ENCODE data around the gene MSANTD4. TPM values are rescaled to one million over a fixed set of nuclear protein-coding genes. Genes with fewer than 3 reads are reported as not detected.
A peak's percentile ranks its signal among the peaks of the same experiment; 100 is the strongest.

MSANTD4 gene
- total and polyA plus RNA-seq, 2 donors, result 7.9 to 15.8 TPM

DNA sequence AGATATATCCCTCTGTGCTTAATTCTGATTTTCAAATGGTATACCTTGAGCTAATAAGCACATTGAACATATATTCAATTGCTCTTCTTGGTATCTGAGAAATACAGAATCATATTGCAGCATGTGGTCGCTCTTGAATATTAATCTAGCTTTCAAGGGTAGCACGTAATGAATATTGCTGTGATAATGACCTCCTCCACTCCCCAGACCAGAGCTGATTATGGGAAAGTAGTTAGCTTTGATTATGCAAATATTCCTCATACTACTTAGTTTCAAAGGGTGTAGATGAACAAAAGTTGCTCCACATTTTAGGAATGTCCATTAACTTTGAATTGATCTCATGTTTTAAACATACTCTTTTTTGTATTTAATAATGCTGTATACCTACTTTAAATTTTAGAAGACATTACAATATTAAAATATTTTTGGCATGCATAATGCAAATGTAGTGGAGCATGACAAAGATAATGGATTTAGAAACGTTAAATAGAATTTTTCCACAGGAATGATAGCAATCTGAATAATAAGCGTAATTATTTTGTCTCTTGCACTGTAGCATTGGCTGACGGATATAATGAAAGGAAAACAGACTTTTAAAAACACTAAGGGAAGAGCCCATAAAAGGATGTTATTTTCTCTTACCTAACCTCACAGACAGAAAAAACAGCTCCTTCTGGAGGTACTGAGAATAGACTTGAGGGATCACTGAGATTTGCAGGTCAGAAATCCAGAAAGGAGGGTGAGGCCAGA is 27.9 kb upstream of the MSANTD4 start:
- H3K36me3 ChIP-seq (ENCODE audit: control insufficient read depth in 2 of 2, insufficient read depth in 2 of 2, low read length in 1 of 2), result no peaks in the 10 kb centered on the region
- H3K4me1 ChIP-seq (ENCODE audit: control insufficient read depth in 2 of 2, insufficient read depth in 2 of 2, low read length in 2 of 2), result no peaks in the 10 kb centered on the region
- 91% methylated on average over 5 of the region's 5 CpGs for WGBS

GRCh38 chr11:106047631-106048030 is 25.6 kb upstream of the MSANTD4 start:
- Histone ChIP-seq H3K27me3 (ENCODE audit: control insufficient read depth in 2 of 2, insufficient read depth in 1 of 2, low read length in 1 of 2) (no peaks in the 10 kb centered on the region), H3K4me3 (ENCODE audit: low read length in 2 of 2) (no peak overlapping the region), H3K4me1 (ENCODE audit: control insufficient read depth in 2 of 2, insufficient read depth in 2 of 2, low read length in 2 of 2) (no peaks in the 10 kb centered on the region), H3K9me3 (ENCODE audit: control insufficient read depth in 2 of 2, insufficient read depth in 1 of 2, low read length in 1 of 2) (no peaks in the 10 kb centered on the region), H3K27ac (ENCODE audit: low read depth in 1 of 2, low read length in 1 of 2) (no peak overlapping the region), H3K36me3 (ENCODE audit: control insufficient read depth in 2 of 2, insufficient read depth in 2 of 2, low read length in 1 of 2) (no peaks in the 10 kb centered on the region)
- no peak for DNase-seq (ENCODE audit: low read depth in 6 of 9, low spot score in 9 of 9)

More for the DNA sequence above, 27.9 kb upstream of the MSANTD4 start:
- H3K27ac ChIP-seq (ENCODE audit: low read depth in 1 of 2, low read length in 1 of 2), result no peak overlapping the region
- DNase-seq (ENCODE audit: low read depth in 6 of 9, low spot score in 9 of 9), result no peak
- no peak overlapping the region for H3K4me3 ChIP-seq (ENCODE audit: low read length in 2 of 2)
- H3K9me3 ChIP-seq (ENCODE audit: control insufficient read depth in 2 of 2, insufficient read depth in 1 of 2, low read length in 1 of 2), result no peaks in the 10 kb centered on the region
- H3K27me3 ChIP-seq (ENCODE audit: control insufficient read depth in 2 of 2, insufficient read depth in 1 of 2, low read length in 1 of 2), result no peaks in the 10 kb centered on the region

DNA sequence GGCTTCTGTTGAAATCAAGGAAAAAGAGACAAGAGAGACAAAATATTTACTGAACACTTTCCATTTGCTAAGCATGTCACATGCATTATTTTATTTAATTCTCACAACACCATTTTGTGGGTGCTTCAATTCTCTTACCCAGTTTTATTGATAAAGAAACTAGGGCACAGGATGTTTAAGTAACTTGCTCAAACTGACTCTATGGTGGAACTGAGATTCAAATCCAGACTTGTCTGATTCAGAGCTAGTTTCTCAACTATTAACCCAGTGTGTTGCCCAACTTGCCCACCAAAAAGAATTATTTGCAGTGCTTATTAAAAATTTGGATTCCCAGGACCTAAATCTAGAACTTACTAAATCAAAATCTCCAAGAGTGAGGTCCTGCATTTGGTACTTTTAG is 21.5 kb upstream of the MSANTD4 start:
- Histone ChIP-seq H3K9me3 (ENCODE audit: control insufficient read depth in 2 of 2, insufficient read depth in 1 of 2, low read length in 1 of 2) (no peaks in the 10 kb centered on the region), H3K27ac (ENCODE audit: low read depth in 1 of 2, low read length in 1 of 2) (no peak overlapping the region), H3K27me3 (ENCODE audit: control insufficient read depth in 2 of 2, insufficient read depth in 1 of 2, low read length in 1 of 2) (no peaks in the 10 kb centered on the region), H3K4me3 (ENCODE audit: low read length in 2 of 2) (no peak overlapping the region), H3K36me3 (ENCODE audit: control insufficient read depth in 2 of 2, insufficient read depth in 2 of 2, low read length in 1 of 2) (no peaks in the 10 kb centered on the region), H3K4me1 (ENCODE audit: control insufficient read depth in 2 of 2, insufficient read depth in 2 of 2, low read length in 2 of 2) (no peaks in the 10 kb centered on the region)
- no peak for DNase-seq (ENCODE audit: low read depth in 6 of 9, low spot score in 9 of 9)

- no peaks in the 10 kb centered on the region for H3K36me3 ChIP-seq (ENCODE audit: control insufficient read depth in 2 of 2, insufficient read depth in 2 of 2, low read length in 1 of 2)
- no peak overlapping the region for H3K27ac ChIP-seq (ENCODE audit: low read depth in 1 of 2, low read length in 1 of 2)
- DNase-seq (ENCODE audit: low read depth in 6 of 9, low spot score in 9 of 9), result no peak
- H3K27me3 ChIP-seq (ENCODE audit: control insufficient read depth in 2 of 2, insufficient read depth in 1 of 2, low read length in 1 of 2), result no peaks in the 10 kb centered on the region
- H3K9me3 ChIP-seq (ENCODE audit: control insufficient read depth in 2 of 2, insufficient read depth in 1 of 2, low read length in 1 of 2), result no peaks in the 10 kb centered on the region
- H3K4me1 ChIP-seq (ENCODE audit: control insufficient read depth in 2 of 2, insufficient read depth in 2 of 2, low read length in 2 of 2), result no peaks in the 10 kb centered on the region
- WGBS, result 91% methylated on average over 2 of the region's 2 CpGs
- no peak overlapping the region for H3K4me3 ChIP-seq (ENCODE audit: low read length in 2 of 2)
Measured at GRCh38 chr11:106032861-106033260, 10.8 kb upstream of the MSANTD4 start.

- Histone ChIP-seq H3K4me3 (ENCODE audit: low read length in 2 of 2) (no peak overlapping the region), H3K36me3 (ENCODE audit: control insufficient read depth in 2 of 2, insufficient read depth in 2 of 2, low read length in 1 of 2) (no peaks in the 10 kb centered on the region), H3K9me3 (ENCODE audit: control insufficient read depth in 2 of 2, insufficient read depth in 1 of 2, low read length in 1 of 2) (no peaks in the 10 kb centered on the region), H3K27ac (ENCODE audit: low read depth in 1 of 2, low read length in 1 of 2) (no peak overlapping the region), H3K4me1 (ENCODE audit: control insufficient read depth in 2 of 2, insufficient read depth in 2 of 2, low read length in 2 of 2) (no peaks in the 10 kb centered on the region), H3K27me3 (ENCODE audit: control insufficient read depth in 2 of 2, insufficient read depth in 1 of 2, low read length in 1 of 2) (no peaks in the 10 kb centered on the region)
- DNase-seq (ENCODE audit: low read depth in 6 of 9, low spot score in 9 of 9), result no peak
- WGBS, result 77% methylated on average over 3 of the region's 3 CpGs
Measured at GRCh38 chr11:106031936-106032335, 9.9 kb upstream of the MSANTD4 start.

DNA sequence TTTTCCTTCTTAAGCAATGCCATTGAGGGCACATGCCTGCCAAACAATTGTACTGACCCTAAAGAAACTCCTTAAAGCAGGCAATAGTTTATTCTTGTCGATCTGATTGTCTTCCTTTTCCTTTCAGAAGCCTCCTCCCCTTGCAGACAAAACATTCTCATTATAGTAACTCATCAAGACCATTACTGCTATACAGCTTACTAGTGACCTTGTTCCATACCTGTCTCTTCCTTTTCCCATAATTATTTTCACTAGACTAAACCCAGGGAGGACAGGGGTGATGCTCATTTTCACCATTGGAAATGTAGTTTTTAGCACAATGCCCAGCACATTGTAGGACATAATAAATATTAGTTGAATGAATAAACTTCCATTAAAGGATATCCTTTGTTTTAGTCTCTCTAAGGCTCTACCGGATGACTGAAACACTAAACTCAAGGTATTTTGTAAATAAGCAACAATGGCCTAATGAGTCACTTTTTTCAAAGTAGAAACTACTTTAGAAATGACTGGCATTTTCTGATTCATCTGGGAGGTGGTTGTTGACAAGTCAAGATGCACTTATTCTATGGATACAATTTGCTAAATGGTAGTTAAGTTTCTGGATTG is 9.3 kb upstream of the MSANTD4 start:
- Histone ChIP-seq H3K4me1 (ENCODE audit: control insufficient read depth in 2 of 2, insufficient read depth in 2 of 2, low read length in 2 of 2) (no peaks in the 10 kb centered on the region), H3K36me3 (ENCODE audit: control insufficient read depth in 2 of 2, insufficient read depth in 2 of 2, low read length in 1 of 2) (no peaks in the 10 kb centered on the region), H3K27me3 (ENCODE audit: control insufficient read depth in 2 of 2, insufficient read depth in 1 of 2, low read length in 1 of 2) (no peaks in the 10 kb centered on the region), H3K27ac (ENCODE audit: low read depth in 1 of 2, low read length in 1 of 2) (no peak overlapping the region), H3K4me3 (ENCODE audit: low read length in 2 of 2) (no peak overlapping the region), H3K9me3 (ENCODE audit: control insufficient read depth in 2 of 2, insufficient read depth in 1 of 2, low read length in 1 of 2) (no peaks in the 10 kb centered on the region)
- DNase-seq (ENCODE audit: low read depth in 6 of 9, low spot score in 9 of 9), result no peak
- 53% methylated on average over 2 of the region's 2 CpGs for WGBS

DNA sequence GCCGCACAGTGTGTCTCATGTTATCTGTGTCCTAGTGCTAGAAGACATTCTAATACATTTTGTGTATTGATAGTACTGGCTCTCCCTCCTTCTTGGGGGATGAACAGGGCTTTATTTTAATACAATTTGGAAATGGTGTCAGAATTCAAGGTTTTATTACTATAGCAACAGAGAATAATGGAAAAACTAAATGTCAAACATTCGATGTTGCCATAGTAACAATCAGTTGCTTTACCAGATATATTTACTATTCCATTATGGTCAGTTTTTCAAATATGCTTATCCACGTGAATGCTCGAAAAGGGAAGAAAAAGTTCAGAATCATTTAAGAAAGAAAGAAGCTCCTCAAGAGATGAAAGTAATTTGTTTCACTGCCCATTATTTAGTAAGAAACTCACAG is 8.6 kb upstream of the MSANTD4 start:
- DNase-seq (ENCODE audit: low read depth in 6 of 9, low spot score in 9 of 9), result no peak
- H3K27ac ChIP-seq (ENCODE audit: low read depth in 1 of 2, low read length in 1 of 2), result no peak overlapping the region
- no peaks in the 10 kb centered on the region for H3K4me1 ChIP-seq (ENCODE audit: control insufficient read depth in 2 of 2, insufficient read depth in 2 of 2, low read length in 2 of 2)

DNA sequence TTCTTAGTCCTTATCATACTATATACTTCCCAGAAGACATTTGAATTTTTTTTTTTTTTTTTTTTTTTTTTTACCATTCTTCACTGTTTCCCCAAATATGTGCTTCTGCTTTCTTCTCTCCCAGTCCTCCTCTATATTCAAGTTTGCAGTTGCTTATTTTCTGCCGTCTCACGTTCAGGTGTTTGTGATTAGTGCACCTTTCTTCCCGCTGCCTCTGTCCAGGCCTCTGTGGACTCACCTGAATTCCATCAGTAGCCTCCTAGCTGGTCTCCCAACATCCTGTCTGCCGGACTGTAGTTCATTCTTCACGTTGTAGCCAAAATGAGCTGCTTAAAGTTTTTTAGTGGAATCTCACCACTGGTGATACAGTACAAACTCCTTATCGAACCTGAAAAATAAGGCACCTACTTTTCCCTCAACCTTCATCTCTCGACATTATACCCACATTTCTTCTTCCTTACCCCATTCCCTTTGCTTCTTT is 795 bp upstream of the MSANTD4 start:
- WGBS, result 97% methylated on average over 7 of the region's 7 CpGs
- Histone ChIP-seq H3K9me3 (ENCODE audit: control insufficient read depth in 2 of 2, insufficient read depth in 1 of 2, low read length in 1 of 2) (no peaks in the 10 kb centered on the region), H3K36me3 (ENCODE audit: control insufficient read depth in 2 of 2, insufficient read depth in 2 of 2, low read length in 1 of 2) (no peaks in the 10 kb centered on the region), H3K4me3 (ENCODE audit: low read length in 2 of 2) (peak overlapping the region; percentile 90 to 94), H3K4me1 (ENCODE audit: control insufficient read depth in 2 of 2, insufficient read depth in 2 of 2, low read length in 2 of 2) (peaks cover 3 to 5% of the 10 kb centered on the region in 2 donors), H3K27ac (ENCODE audit: low read depth in 1 of 2, low read length in 1 of 2) (peak overlapping the region in 1 of 2 donors; percentile 75), H3K27me3 (ENCODE audit: control insufficient read depth in 2 of 2, insufficient read depth in 1 of 2, low read length in 1 of 2) (no peaks in the 10 kb centered on the region)
- peak in 2 of 9 donors; percentile 2 to 18 for DNase-seq (ENCODE audit: low read depth in 6 of 9, low spot score in 9 of 9)

More for the DNA sequence above, 8.6 kb upstream of the MSANTD4 start:
- Histone ChIP-seq H3K27me3 (ENCODE audit: control insufficient read depth in 2 of 2, insufficient read depth in 1 of 2, low read length in 1 of 2) (no peaks in the 10 kb centered on the region), H3K4me3 (ENCODE audit: low read length in 2 of 2) (no peak overlapping the region), H3K36me3 (ENCODE audit: control insufficient read depth in 2 of 2, insufficient read depth in 2 of 2, low read length in 1 of 2) (no peaks in the 10 kb centered on the region), H3K9me3 (ENCODE audit: control insufficient read depth in 2 of 2, insufficient read depth in 1 of 2, low read length in 1 of 2) (no peaks in the 10 kb centered on the region)
- WGBS, result 84% methylated on average over 4 of the region's 4 CpGs

DNA sequence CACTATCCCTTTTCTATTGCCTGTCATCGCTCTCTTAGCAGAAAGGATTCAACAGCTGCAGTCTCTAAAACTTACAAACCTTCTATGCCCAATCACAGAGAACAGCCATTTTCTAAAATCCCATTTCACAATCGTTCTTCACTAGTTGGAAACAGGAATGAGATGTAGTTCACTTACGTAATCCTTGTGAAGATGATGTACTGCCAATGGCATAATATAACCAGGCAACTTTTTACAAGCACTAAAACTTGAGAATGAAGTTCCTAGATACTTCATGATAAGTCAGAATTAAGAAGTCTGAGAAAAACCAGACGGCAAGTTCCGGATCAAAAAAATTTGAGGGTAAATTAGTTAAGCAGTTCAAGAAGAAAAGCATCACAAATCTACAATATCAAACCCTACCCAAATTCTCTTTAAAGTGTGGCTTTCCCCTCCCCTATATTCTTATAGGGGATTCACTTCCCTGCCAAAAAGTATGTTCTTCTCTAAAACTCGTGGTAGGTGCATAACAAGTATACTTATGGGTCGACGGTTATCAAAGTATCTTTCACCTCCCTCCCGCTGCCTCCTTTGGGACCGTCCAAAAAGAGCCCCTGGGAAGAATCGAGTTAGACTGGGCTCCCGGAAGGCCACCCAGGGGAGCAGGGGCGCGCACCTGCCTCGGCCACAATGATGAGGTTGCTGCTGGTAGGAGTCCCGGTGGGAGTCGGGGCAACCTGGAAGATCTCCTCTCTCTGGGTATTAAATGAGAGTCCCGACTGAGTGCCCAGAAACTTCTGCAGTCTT is 666 bp downstream of the MSANTD4 start:
- WGBS, result 25% methylated on average over 18 of the region's 18 CpGs

More for the DNA sequence above, 666 bp downstream of the MSANTD4 start:
- Histone ChIP-seq H3K4me3 (ENCODE audit: low read length in 2 of 2) (peak overlapping the region; percentile 90 to 94), H3K9me3 (ENCODE audit: control insufficient read depth in 2 of 2, insufficient read depth in 1 of 2, low read length in 1 of 2) (no peaks in the 10 kb centered on the region), H3K4me1 (ENCODE audit: control insufficient read depth in 2 of 2, insufficient read depth in 2 of 2, low read length in 2 of 2) (peaks cover 3 to 5% of the 10 kb centered on the region in 2 donors), H3K27me3 (ENCODE audit: control insufficient read depth in 2 of 2, insufficient read depth in 1 of 2, low read length in 1 of 2) (no peaks in the 10 kb centered on the region), H3K27ac (ENCODE audit: low read depth in 1 of 2, low read length in 1 of 2) (peak overlapping the region in 1 of 2 donors; percentile 32), H3K36me3 (ENCODE audit: control insufficient read depth in 2 of 2, insufficient read depth in 2 of 2, low read length in 1 of 2) (no peaks in the 10 kb centered on the region)
- DNase-seq (ENCODE audit: low read depth in 6 of 9, low spot score in 9 of 9), result peak in 1 of 9 donors; percentile 4

Data from thymus (tissue), 11 donors.